Cardiac muscle cell (in vitro differentiated cells and primary cell): ENCODE results near the gene TECR. TPM values are rescaled to one million over a fixed set of nuclear protein-coding genes. Genes with fewer than 3 reads are reported as not detected.

Experiments used
- DNase-seq, 2 donors: peaks; one replicate each; pipeline versions ENCODE4 v3.0.0 to v3.0.0-alpha.2; 2010 to 2017; ENCODE audit warnings: low read depth in 1 of 2, low spot score in 1 of 2
- H3K27ac ChIP-seq: fragments of 200-600 bp; sonication (generic); 2 replicates; pipeline ENCODE4 v1.5.1; 2016
- H3K27me3 ChIP-seq: fragments of 200-600 bp; sonication (generic); 2 replicates; pipeline ENCODE4 v1.6.0; 2016; ENCODE audit warnings: control low read depth
- H3K36me3 ChIP-seq: fragments of 200-600 bp; sonication (generic); 2 replicates; pipeline ENCODE4 v1.5.1; 2016; ENCODE audit warnings: control low read depth
- H3K4me1 ChIP-seq: fragments of 200-600 bp; sonication (generic); 2 replicates; pipeline ENCODE4 v1.8.1; 2017; ENCODE audit warnings: low read depth, mild to moderate bottlenecking, mixed run types
- H3K4me3 ChIP-seq: fragments of 200-600 bp; sonication (generic); 2 replicates; pipeline ENCODE4 v1.5.1; 2016; ENCODE audit warnings: mild to moderate bottlenecking
- H3K9me3 ChIP-seq: fragments of 200-600 bp; sonication (generic); 2 replicates; pipeline ENCODE4 v1.5.1; 2017; ENCODE audit warnings: low read depth, mild to moderate bottlenecking, control low read depth
- polyA plus RNA-seq: library from polyadenylated mRNA; unstranded; fragments of >200 nt; fragmentation: Nextera tagmentation; extraction: Ambion mirVana; gene quantifications from 2 replicates; pipeline ENCODE4 v1.2.1, GENCODE V29; 2016
- total RNA-seq: library from RNA; depleted of rRNA; stranded (reverse); fragments of >200 nt; gene quantifications from 2 replicates; pipeline ENCODE4 v1.2.3, GENCODE V29; 2016
- TF ChIP-seq, protein P1 (sequence below): IDR thresholded peaks from 2 replicates; pipeline ENCODE4 v1.5.1; 2012; ENCODE audit warnings: low read depth, mild to moderate bottlenecking, low read length

Gene TECR
- total and polyA plus RNA-seq, 2 experiments from 2014 or later: 83.1 to 345 TPM

DNA sequence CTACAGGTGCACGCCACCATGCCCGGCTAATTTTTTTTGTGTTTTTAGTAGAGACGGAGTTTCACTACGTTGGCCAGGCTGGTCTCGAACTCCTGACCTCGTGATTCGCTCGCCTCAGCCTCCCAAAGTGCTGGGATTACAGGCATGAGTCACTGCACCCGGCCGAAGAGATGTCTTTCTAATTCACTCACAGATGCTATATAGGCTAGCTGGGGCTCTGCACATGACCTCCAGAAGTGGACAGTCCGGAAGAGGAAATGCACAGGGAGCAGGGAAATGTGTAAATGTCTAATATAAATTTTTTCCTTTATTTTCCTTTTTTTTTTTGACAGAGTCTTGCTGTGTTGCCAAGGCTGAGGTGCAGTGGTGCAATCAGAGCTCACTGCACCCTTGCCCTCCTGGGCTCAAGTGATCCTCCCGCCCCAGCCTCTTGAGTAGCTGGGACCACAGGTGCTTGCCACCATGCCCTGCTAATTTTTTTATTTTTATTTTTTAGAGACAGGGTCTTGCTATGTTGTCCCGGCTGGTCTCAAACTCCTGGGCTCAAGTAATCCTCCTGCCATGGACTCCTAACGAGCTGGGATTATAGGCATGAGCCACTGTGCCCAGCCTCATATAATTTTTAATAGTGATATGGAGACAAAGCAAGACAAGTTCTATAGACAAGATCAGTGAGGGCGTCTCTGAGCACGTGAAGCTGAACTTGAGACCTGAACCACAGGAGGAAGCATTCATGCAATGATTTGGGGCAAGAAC is 41.8 kb upstream of the TECR start:
- Histone ChIP-seq H3K4me3 (no peak overlapping the region), H3K27ac (no peak overlapping the region), H3K4me1 (no peaks in the 10 kb centered on the region), H3K9me3 (no peaks in the 10 kb centered on the region), H3K36me3 (peaks cover 2% of the 10 kb centered on the region), H3K27me3 (no peaks in the 10 kb centered on the region)
- no peak for DNase-seq
- TF ChIP-seq, protein P1, sequence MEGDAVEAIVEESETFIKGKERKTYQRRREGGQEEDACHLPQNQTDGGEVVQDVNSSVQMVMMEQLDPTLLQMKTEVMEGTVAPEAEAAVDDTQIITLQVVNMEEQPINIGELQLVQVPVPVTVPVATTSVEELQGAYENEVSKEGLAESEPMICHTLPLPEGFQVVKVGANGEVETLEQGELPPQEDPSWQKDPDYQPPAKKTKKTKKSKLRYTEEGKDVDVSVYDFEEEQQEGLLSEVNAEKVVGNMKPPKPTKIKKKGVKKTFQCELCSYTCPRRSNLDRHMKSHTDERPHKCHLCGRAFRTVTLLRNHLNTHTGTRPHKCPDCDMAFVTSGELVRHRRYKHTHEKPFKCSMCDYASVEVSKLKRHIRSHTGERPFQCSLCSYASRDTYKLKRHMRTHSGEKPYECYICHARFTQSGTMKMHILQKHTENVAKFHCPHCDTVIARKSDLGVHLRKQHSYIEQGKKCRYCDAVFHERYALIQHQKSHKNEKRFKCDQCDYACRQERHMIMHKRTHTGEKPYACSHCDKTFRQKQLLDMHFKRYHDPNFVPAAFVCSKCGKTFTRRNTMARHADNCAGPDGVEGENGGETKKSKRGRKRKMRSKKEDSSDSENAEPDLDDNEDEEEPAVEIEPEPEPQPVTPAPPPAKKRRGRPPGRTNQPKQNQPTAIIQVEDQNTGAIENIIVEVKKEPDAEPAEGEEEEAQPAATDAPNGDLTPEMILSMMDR: no peak

DNA sequence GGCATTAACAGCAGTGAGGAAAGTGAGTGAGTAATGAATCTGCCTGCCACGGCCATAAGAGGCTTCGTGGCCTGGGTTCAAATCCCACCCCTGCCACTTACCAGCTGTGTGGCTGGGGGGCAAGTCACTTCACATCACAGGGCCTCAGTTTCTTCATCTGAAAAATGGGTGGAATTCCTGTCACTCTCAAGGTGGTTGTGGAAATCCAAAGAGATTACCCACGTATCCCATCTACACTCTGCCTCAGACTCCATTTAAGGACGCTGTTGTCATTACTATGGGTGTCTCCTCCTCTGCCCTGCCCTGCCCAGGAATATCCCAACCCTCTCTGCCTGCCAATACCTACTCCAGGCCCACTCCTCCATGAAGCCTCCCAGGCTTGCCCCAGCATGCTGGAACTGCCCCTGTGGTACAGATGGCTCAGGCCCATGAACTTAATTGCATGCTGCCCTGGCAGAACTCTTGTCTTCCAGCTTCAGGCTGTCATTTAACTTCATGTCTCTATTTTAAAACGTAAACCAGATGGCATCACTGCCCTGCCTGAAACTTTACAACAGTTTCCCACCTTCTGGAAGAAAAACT is 36.5 kb upstream of the TECR start:
- H3K9me3 ChIP-seq: no peaks in the 10 kb centered on the region
- no peak overlapping the region for H3K4me3 ChIP-seq
- TF ChIP-seq, protein P1: no peak
- no peak overlapping the region for H3K27ac ChIP-seq
- DNase-seq: no peak
- no peaks in the 10 kb centered on the region for H3K27me3 ChIP-seq
- H3K36me3 ChIP-seq: peaks cover 2% of the 10 kb centered on the region
- no peaks in the 10 kb centered on the region for H3K4me1 ChIP-seq

DNA sequence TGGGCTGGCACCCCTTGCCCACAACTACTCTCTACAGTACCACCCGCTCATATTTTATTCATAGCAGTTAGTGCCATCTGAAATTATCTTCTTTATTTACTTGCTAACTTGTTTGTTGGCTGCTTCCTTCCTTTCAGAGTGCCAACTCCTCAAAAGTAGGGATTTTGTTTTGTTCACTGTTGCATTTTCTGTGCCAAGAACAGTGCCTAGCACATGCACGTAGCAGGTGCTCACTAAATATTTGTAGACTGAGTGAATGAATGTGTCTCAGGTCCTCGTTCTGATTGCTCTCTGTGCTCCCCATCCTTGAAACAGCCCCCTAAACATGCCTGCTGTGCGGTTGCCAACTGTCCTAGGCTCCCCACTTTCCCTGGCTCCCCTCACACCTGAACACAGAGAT is 35.0 kb upstream of the TECR start:
- no peaks in the 10 kb centered on the region for H3K4me1 ChIP-seq
- H3K4me3 ChIP-seq: no peak overlapping the region
- no peaks in the 10 kb centered on the region for H3K36me3 ChIP-seq
- DNase-seq: no peak
- H3K27me3 ChIP-seq: no peaks in the 10 kb centered on the region
- no peak overlapping the region for H3K27ac ChIP-seq
- H3K9me3 ChIP-seq: no peaks in the 10 kb centered on the region
- TF ChIP-seq, protein P1: no peak

DNA sequence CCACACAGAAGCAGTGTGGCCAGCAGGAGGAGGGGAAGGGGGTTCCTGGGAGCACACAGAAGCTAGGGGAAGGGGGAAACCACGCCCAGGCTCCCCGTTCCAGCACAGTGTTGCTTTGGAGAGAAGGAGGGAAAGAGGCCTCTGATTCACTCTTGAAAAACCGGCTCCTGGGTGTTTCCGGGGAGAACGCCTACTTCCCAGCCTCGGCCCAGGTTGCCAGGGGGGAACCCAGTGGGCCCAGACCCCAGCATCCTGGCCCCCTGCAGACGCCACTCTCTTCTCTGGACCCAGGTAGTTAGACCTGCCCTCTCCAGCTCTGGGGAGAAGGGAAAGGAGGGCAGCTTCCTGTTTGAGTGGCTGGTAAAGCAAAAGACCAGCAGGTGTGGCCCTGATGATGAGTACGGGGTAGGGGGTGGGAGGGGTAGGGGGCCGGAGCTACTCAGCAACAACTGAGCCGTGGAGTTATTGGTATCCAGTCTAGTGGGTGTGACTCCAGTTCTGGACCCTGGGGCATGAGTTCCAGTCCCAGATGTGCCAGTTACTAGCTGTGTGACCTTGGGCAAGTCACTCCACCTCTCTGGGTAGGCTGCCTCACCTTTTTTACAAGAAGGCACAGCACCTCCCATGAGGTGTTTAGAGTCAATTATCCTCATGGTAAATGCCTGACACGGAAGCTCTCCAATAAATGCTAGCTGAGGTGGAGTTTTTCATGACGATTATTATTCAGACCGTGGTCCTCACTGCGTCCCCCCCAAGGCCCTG is 34.3 kb upstream of the TECR start:
- H3K27ac ChIP-seq: no peak overlapping the region

DNA sequence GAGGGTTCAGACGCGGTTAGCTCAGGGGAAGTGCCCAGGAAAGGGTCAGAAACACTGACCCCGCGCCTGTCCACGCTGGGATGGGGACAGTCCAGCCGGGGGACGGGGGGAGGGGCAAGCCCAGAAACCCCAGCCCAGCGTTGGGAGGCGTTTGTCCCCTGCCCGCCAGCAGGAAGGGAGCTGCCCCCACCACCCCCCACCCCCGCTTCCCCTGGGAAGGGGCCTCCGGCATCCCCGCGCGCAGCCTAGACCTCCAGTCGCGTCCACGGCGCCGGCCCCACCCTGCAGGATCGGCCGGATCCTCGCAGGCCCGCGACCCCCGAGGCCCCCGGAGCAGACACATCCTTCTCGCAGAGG is 33.7 kb upstream of the TECR start:
- H3K27ac ChIP-seq: no peak overlapping the region
- no peak for DNase-seq

More for the DNA sequence above, 34.3 kb upstream of the TECR start:
- Histone ChIP-seq H3K27me3 (no peaks in the 10 kb centered on the region), H3K9me3 (no peaks in the 10 kb centered on the region), H3K4me1 (no peaks in the 10 kb centered on the region), H3K36me3 (no peaks in the 10 kb centered on the region), H3K4me3 (peak overlapping the region; percentile 69)
- DNase-seq: no peak
- TF ChIP-seq, protein P1: no peak

More for the DNA sequence above, 33.7 kb upstream of the TECR start:
- Histone ChIP-seq H3K4me1 (no peaks in the 10 kb centered on the region), H3K27me3 (no peaks in the 10 kb centered on the region), H3K4me3 (peak overlapping the region; percentile 69), H3K9me3 (no peaks in the 10 kb centered on the region), H3K36me3 (no peaks in the 10 kb centered on the region)
- TF ChIP-seq, protein P1: no peak
